ENCODE data around the gene CCNY.

The CCNY gene

GRCh38 chr10:35384265-35384868, 48.1 kb downstream of the CCNY start:
- DNase-seq (ENCODE audit: low read depth) = no peak
- H3K4me3 ChIP-seq (ENCODE audit: low read depth, low read length) = no peak overlapping the region
- no peak for TF ChIP-seq CTCF (IDR thresholded peaks at IDR 0.05; ENCODE audit: low read depth, low read length, missing control alignments)

GRCh38 chr10:35386594-35387174, 50.4 kb downstream of the CCNY start:
- no peak for TF ChIP-seq CTCF (IDR thresholded peaks at IDR 0.05; ENCODE audit: low read depth, low read length, missing control alignments)
- H3K4me3 ChIP-seq (ENCODE audit: low read depth, low read length) = no peak overlapping the region
- no peak for DNase-seq (ENCODE audit: low read depth)

GRCh38 chr10:35387768-35388167, 51.5 kb downstream of the CCNY start:
- no peak for DNase-seq (ENCODE audit: low read depth)
- H3K4me3 ChIP-seq (ENCODE audit: low read depth, low read length) = no peak overlapping the region
- TF ChIP-seq CTCF (IDR thresholded peaks at IDR 0.05; ENCODE audit: low read depth, low read length, missing control alignments) = no peak

GRCh38 chr10:35388197-35388596, 51.9 kb downstream of the CCNY start:
- DNase-seq (ENCODE audit: low read depth) = no peak
- H3K4me3 ChIP-seq (ENCODE audit: low read depth, low read length) = no peak overlapping the region
- TF ChIP-seq CTCF (IDR thresholded peaks at IDR 0.05; ENCODE audit: low read depth, low read length, missing control alignments) = no peak

- no peak for DNase-seq (ENCODE audit: low read depth)
- no peak overlapping the region for H3K4me3 ChIP-seq (ENCODE audit: low read depth, low read length)
- TF ChIP-seq CTCF (IDR thresholded peaks at IDR 0.05; ENCODE audit: low read depth, low read length, missing control alignments) = no peak
Observed at GRCh38 chr10:35388682-35389081, 52.4 kb downstream of the CCNY start.

- TF ChIP-seq CTCF (IDR thresholded peaks at IDR 0.05; ENCODE audit: low read depth, low read length, missing control alignments) = no peak
- H3K4me3 ChIP-seq (ENCODE audit: low read depth, low read length) = no peak overlapping the region
- no peak for DNase-seq (ENCODE audit: low read depth)
Observed at GRCh38 chr10:35390161-35390840, 54.0 kb downstream of the CCNY start.

- DNase-seq (ENCODE audit: low read depth) = no peak
- no peak for TF ChIP-seq CTCF (IDR thresholded peaks at IDR 0.05; ENCODE audit: low read depth, low read length, missing control alignments)
- no peak overlapping the region for H3K4me3 ChIP-seq (ENCODE audit: low read depth, low read length)
Observed at GRCh38 chr10:35390843-35391152, 54.5 kb downstream of the CCNY start.

Data from GM12864 (cell line).